ENCODE measurements around the gene TMEM150A.
"Not testable (repeated sequence)": the region's sequence is repeated elsewhere in the genome, so short reads cannot be mapped to it uniquely, and the experiment has no call there.

The TMEM150A gene

DNA sequence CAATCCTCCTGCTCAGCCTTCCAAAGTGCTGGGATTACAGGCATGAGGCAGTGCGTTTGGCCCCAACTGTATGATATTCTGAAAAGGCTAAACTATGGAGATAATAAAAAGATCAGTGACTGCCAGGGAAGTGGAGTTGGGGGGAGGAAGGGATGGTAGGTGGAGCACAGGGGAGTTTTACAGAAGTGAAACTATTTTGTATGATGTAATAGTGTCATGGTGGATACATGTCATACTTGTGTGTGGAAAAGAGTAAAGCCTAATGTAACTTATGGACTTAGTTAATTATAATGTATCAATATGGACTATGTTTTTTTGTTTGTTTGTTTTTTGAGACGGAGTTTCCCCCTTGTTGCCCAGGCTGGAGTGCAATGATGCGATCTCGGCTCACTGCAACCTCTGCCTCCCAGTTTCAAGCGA lies 38.3 kb downstream of the TMEM150A start:
- DNase-seq (ENCODE audit: low spot score) = no peak

DNA sequence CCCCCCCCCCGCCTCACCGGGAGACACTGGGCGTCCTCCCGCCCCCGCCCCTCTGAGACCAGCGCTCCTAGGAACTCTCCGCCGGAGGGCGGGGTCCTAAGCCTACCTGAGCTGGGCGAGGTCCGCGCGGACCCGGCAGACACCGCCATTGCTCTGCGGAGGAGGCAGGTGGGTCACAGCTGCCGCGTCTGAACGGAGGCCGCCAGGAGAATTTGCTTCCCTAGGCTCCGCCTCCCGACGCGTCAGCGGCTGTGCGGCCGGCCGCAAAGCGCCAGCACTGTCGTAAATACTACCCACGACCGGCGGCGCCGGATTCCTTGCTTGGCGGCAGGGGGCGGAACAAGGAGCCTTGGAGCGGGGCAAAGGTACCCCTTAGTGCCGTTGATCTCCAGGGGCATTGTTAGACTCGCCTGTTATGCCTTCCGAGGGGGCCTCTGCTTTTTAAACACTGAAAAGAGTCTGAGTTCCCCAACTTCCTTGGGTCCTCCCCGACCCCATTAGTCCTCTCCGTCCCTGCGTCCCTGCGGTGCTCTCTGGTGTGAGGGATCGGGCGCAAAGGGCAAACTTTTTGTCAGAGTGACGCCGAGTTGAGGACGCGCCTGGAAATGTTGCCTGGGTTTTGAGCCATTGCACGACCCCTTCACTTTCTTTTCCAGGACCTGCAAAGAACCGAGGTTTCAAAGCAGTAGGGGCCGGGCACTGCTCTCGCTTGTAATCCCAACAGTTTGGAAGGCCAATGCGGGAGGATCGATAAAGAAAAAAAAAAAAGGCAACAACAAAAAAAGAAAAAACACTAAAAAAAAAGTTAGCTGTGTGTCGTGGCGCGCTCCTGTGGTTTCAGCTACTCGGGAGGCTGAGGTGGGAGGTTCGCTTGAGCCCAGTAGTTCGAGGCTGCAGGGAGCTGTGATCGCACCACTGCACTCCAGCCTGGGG lies 41.0 kb downstream of the TMEM150A start, which contains the start of gene GGCX:
TSS of gene GGCX (minus strand) at position 214 of the 933 bp plus-strand sequence. CDS start at position 149, 65 bp downstream.
- DNase-seq (ENCODE audit: low spot score) = peak; percentile 87

DNA sequence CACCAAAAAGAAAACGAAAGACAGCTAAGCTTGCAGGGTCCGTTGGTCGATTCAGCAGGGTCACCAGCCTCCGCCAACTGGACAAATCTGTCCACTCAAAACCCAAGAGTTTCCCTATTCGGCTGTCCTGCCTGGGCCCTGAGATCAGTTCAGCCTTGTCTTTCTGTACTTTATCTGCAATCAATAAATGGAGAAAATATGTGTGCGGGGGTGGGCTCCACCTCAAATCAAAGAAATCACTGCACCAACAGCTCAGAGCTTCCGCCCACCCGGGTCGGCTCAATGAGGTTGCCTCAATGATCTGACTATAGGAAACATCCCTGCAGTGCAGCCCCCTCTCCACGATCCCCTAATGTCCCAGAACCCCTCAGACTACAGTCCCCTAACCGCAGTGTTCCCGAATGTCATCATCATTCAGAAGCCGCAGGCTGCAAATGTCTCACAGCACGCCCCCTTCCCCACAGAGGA lies 41.7 kb downstream of the TMEM150A start:
- no peak for DNase-seq (ENCODE audit: low spot score)

DNA sequence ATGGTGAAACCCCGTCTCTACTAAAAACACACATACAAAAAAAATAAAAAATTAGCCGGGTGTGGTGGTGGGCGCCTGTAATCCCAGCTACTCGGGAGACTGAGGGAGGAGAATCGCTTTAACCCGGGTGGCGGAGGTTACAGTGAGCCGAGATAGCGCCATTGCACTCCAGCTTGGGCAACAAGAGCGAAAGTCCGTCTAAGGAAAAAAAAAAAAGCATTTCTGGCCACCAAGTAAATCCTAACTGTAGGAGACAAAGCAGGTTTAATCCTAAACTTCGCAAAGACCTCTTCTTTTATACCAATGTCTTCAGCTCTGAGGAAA lies 42.1 kb downstream of the TMEM150A start:
- not testable (repeated sequence) for DNase-seq (ENCODE audit: low spot score)

DNA sequence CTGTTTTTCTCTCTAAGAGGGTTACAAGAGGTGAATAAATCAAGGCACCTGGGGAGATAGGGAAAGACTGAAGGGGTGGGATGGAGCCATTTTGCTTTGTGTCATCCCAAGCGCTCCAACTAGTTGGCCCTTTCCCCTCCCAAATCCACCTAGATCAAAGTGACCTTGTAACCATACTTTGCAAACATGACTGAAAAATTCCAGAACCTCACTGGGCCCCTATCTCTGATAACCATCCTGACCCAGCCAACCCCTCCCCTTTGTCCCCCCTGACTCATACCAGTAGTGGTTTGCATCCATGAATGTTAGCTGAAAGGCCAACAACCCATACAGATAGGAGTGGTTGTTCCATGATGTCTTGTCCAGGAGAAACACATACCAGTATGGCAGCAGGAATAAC lies 44.3 kb downstream of the TMEM150A start:
- DNase-seq (ENCODE audit: low spot score) = no peak

DNA sequence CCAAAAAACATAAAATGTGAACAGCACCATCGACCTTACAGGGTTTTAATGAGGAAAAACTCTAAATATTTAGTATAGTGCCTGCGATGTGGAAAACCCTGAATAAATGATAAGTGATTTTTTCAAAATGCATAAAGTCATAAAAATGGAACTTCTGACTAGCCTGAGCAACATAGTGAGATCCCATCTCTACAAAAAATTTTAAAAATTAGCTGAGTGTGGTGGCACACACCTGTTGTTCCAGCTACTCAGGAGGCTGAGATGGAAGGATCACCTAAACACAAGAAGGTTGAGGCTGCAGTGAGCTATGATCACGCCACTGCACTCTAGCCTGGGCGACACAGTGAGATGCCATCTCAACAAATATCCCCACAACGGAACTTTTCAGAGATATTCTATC lies 45.4 kb downstream of the TMEM150A start:
- DNase-seq (ENCODE audit: low spot score) = no peak

DNA sequence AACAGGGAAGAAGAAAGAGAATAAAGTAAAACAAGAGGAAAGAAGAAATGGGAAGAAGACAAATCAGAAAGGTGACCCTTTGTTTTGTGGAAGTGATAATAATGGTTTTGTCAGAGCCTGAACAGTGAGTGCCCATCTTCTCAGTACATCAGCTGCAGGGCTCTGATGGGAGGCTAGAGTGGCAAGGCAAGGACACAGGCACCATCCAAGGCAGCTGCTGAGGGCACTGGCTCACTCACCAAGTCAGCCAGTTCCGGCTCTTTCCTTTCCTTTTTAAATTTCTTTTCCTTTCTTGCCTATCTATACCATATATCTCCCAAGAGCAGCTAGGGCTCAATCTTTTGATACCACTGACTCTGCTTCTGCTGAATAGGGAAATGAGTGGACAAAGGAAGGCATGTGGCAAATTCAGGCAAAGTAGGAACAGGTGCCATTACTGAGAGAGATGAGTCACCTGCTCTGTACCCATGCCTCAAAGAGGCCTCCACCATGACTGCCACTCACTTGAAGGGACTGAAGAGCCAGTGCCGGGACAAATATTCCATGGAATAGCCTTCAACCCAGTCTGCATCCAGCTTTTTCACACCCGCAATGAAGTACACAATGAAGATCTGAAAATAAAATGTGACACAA lies 47.4 kb downstream of the TMEM150A start:
- DNase-seq (ENCODE audit: low spot score) = no peak

DNA sequence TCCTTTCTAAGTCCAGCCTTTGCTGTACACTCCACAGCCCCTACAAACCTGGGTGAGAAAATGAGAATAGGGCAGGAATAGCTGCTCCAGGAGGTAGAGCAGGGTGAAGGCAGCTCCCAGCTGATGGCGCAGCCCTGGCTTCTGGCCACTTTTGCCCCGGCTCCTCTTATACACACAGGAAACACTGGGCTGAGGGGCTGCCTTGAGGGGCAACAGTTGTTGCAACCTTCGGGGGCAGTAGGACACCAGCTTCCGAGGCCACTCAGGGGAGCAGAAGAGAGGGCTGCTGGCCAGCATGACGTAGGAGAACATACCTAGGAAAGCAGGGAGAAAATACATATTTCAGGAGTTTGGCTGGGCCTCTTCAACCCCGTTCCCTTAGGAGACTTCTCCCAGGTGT lies 49.3 kb downstream of the TMEM150A start:
- no peak for DNase-seq (ENCODE audit: low spot score)

DNA sequence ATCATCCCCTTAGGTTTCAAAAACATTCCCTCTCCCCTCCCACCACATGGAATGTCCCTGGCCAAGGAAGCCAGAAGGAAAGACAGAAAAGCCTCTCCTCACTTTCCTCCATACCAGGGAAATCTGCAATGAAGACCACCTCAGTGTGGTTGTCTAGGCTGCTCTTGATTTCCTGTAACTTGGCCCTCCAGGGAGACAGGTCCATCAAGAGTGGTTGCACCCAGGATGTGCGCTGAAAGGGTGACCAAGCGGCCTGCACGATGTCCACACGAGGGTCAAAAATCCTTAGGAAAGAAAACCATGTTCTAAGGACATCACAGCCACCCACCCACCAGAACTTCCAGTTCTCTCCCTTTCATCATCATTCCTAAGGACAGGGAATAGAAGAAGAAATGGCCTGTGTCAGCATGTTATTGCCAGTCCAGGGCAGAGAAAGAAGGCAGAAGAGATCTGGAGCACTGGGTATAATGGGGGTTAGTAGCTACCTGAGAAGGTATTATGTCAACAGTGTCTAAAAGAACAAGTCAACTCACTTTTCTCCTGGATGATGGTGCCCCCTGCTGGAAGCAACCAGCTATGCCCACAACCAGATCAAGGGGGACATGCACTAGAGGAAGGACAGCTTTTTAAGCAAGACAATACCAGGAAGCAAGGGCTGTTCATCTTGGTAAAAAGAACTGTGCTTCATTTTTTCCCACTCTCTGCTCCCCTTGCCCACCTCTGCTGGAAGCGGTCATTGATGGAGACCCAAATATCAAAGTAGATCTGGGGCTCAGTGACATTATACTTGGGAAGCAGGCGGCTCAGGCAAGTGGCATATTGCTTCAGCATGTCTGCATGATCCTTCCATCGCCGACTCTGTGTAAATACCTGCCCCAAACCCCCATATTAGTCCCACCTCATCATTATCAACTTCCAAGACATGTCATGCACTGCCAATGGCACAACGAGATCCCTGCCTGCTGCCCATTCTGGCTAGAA lies 50.5 kb downstream of the TMEM150A start:
- DNase-seq (ENCODE audit: low spot score) = peak; percentile 58

DNA sequence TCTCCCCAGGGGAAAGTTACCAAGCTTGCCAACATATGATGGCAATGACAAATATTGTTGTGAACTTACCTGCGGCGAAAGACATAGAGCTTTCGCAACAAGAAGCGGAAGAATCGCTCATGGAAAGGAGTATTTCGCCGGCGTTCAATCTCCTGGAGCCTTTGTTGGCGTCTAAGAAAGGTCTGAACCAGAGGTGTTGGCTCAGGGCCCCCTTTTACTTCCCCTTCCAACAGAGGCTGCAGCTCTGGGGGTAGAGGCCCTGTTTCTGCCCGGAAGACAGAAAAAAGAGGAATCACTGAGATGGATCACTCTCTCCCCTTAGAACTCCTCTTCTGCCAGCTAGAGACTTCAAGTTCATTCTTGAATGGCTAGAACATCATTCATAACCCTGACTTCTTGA lies 52.0 kb downstream of the TMEM150A start:
- no peak for DNase-seq (ENCODE audit: low spot score)

DNA sequence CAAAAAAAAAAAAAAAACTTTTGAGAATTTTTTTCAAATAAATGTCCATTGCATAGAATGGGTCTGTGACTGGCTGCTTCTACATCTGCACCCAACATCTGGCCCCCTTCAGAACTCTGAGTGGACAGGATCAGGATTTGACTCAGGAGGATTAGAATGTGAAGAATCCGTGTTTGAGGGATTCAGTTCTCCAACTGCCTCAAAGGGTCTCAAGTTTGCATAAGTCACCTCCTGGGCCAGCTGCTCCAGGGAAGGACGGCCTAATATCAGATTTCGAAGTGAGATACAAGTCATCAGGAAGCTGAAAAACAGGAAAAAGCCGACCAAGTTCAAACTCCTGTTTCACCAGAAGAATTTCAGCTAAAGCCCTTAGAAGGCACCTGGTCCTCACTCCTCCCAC lies 52.7 kb downstream of the TMEM150A start:
- DNase-seq (ENCODE audit: low spot score) = peak; percentile 85

DNA sequence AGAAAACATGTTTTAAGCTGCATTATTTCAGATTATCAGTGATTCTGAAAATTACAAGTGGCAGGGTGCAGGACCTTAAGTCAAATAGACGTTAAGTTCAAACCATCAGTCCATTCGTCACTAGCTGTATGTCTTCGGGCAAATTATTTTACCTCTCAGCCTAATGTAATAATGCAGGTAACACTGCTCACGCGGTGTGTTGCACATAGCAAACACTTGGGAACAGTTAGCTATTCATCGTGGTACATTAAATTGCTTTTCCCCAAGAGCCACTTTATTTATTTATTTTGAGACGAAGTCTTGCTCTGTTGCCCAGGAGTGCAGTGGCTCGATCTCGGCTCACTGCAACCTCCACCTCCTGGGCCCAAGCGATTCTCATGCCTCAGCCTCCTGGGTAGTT lies 53.4 kb downstream of the TMEM150A start:
- DNase-seq (ENCODE audit: low spot score) = no peak

DNA sequence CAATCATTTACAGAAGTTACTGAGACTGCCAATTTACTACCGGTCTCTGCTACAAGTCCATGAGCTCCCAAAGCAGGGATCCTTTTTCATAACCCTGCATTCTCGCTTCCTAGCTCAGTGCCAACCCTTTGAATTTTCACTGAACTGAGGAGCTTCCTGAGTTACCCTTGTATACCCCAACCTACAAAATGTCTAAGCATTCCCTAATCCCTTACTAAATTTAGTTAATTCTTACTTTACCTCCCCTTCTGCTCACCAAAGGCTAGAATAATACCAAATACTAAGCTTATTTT lies 53.9 kb downstream of the TMEM150A start:
- no peak for DNase-seq (ENCODE audit: low spot score)
